HepG2 (cell line): ENCODE data around the gene OR51A7. TPM values are rescaled to one million over a fixed set of nuclear protein-coding genes. Genes with fewer than 3 reads are reported as not detected.

Source experiments
- ATAC-seq: fragments of 200-7000 bp; cut with Tn5 transposase; 3 replicates; pipeline ENCODE4 v1.9.1; 2020; ENCODE audit warnings: mild to moderate bottlenecking, moderate library complexity
- BruUV-seq: library from RNA; stranded (reverse); fragments of 400-500 nt; replicated peaks from 2 replicates; lab custom pipeline; 2021; lab: Mats Ljungman, UMichigan
- CTCF ChIA-PET: fragments of 300-600 bp; formaldehyde crosslinking; extraction: SDS; loops from one replicate; lab custom pipeline; 2021; ENCODE audit warnings: low total read pairs, inconsistent platforms, low intra/inter-chr PET ratio; lab: Yijun Ruan, JAX
- POLR2A ChIA-PET: fragments of 350-600 bp; sonication (Branson Sonifier 250); formaldehyde crosslinking; loops from one replicate; lab custom pipeline; 2020; ENCODE audit warnings: antibody characterized with exemption, inconsistent platforms; lab: Yijun Ruan, JAX
- DNase-seq: peaks from one replicate; pipeline ENCODE4 v3.0.0-alpha.2; 2015; ENCODE audit warnings: low spot score
- FAIRE-seq: peaks from 3 replicates; lab custom pipeline; 2011; peaks lifted over from hg19 to GRCh38; lab: Jason Lieb, UNC
- H2AFZ ChIP-seq: one replicate; pipeline ENCODE4 v1.6.1; 2011; ENCODE audit warnings: low read length, inconsistent platforms
- H3K27ac ChIP-seq: fragments of 300-600 bp; 3 replicates; pipeline ENCODE4 v1.8.0; 2011; ENCODE audit warnings: mixed run types, mild to moderate bottlenecking, mixed read lengths, low read length, inconsistent platforms; ENCODE audit not compliant: insufficient read depth; ENCODE audit errors: extremely low read length
- H3K27me3 ChIP-seq, 2 experiments: fragments of 200-600 bp in 1 of 2; 2 replicates in 1 of 2; 3 replicates in 1 of 2; pipeline versions ENCODE4 v1.6.0 to v1.8.0; 2011; ENCODE audit warnings: low read length in 2 of 2, mild to moderate bottlenecking in 2 of 2, moderate library complexity in 2 of 2, inconsistent platforms in 1 of 2; ENCODE audit not compliant: insufficient read depth in 2 of 2, control insufficient read depth in 1 of 2
- H3K36me3 ChIP-seq, 2 experiments: fragments of 200-600 bp in 1 of 2; replicated peaks in 1 of 2; 2 replicates in 1 of 2; 3 replicates in 1 of 2; pipeline versions ENCODE4 v1.5.1 to v1.8.0; 2011; ENCODE audit warnings: low read length in 2 of 2, inconsistent platforms in 1 of 2; ENCODE audit not compliant: insufficient read depth in 2 of 2, control insufficient read depth in 1 of 2
- H3K4me1 ChIP-seq: 2 replicates; pipeline ENCODE4 v1.5.1; 2012; ENCODE audit warnings: low read length, inconsistent platforms; ENCODE audit not compliant: insufficient read depth
- H3K4me2 ChIP-seq: 2 replicates; pipeline ENCODE4 v1.6.0; 2011; ENCODE audit warnings: low read depth, low read length, inconsistent platforms
- H3K4me3 ChIP-seq, 3 experiments: fragments of 200-600 bp in 1 of 3; sonication (generic), shearing (Covaris generic) in 1 of 3; replicated peaks in 1 of 3; 2 replicates each; pipeline ENCODE4 v1.5.1; 2011 to 2016; ENCODE audit warnings: low read length in 3 of 3, inconsistent platforms in 2 of 3, low read depth in 2 of 3, mild to moderate bottlenecking in 2 of 3, control low read depth in 1 of 3, mixed read lengths in 1 of 3; ENCODE audit not compliant: insufficient read depth in 1 of 3
- H3K79me2 ChIP-seq: one replicate; pipeline ENCODE4 v1.6.1; 2011; ENCODE audit warnings: low read length, inconsistent platforms; ENCODE audit not compliant: insufficient read depth
- H3K9ac ChIP-seq: 2 replicates; pipeline ENCODE4 v1.6.0; 2011; ENCODE audit warnings: mild to moderate bottlenecking, low read depth, low read length, inconsistent platforms; ENCODE audit not compliant: insufficient read depth
- H3K9me3 ChIP-seq: 2 replicates; pipeline ENCODE4 v1.5.1; 2012; ENCODE audit warnings: mild to moderate bottlenecking, low read length
- H4K20me1 ChIP-seq: 2 replicates; pipeline ENCODE4 v1.6.0; 2011; ENCODE audit warnings: inconsistent platforms, mild to moderate bottlenecking, low read length, moderate library complexity; ENCODE audit not compliant: insufficient read depth
- ATF4 ChIP-seq, 2 experiments: fragments of 450-650 bp in 1 of 2; sonication (generic) in 1 of 2; formaldehyde crosslinking; IDR thresholded peaks; 2 replicates each; pipeline versions ENCODE4 v1.5.0 to v1.8.0; 2020 to 2022; ENCODE audit warnings: mild to moderate bottlenecking in 1 of 2, missing genetic modification reagents in 1 of 2
- CBX1 ChIP-seq: IDR thresholded peaks from one replicate; pipeline ENCODE4 v1.6.1; 2016; ENCODE audit warnings: antibody characterized with exemption, low read depth
- CC2D1A ChIP-seq: sonication (generic); formaldehyde crosslinking; IDR thresholded peaks from 2 replicates; pipeline ENCODE4 v1.8.1; 2023; ENCODE audit warnings: mild to moderate bottlenecking, missing genetic modification reagents
- CCDC6 ChIP-seq: sonication (generic); formaldehyde crosslinking; IDR thresholded peaks from 2 replicates; pipeline ENCODE4 v1.8.1; 2022; ENCODE audit warnings: mild to moderate bottlenecking, missing genetic modification reagents, moderate library complexity
- ERF ChIP-seq: IDR thresholded peaks from 2 replicates; pipeline ENCODE4 v1.6.1; 2018; ENCODE audit warnings: missing biosample characterization, missing genetic modification reagents
- HDAC6 ChIP-seq: fragments of 200-600 bp; sonication (generic); IDR thresholded peaks from 2 replicates; pipeline ENCODE4 v1.7.0; 2017; ENCODE audit warnings: mild to moderate bottlenecking, antibody characterized with exemption, low read length, low read depth
- MED1 ChIP-seq: sonication (generic); formaldehyde crosslinking; IDR thresholded peaks from 2 replicates; pipeline ENCODE4 v1.4.0; 2020; ENCODE audit warnings: missing genetic modification reagents
- NR2F1 ChIP-seq, 2 experiments: fragments of 450-650 bp in 1 of 2; formaldehyde crosslinking in 1 of 2; IDR thresholded peaks; 2 replicates each; pipeline versions ENCODE4 v1.5.0 to v1.6.1; 2016 to 2020; ENCODE audit warnings: mild to moderate bottlenecking in 1 of 2, missing compliant biosample characterization in 1 of 2, missing genetic modification reagents in 1 of 2, moderate library complexity in 1 of 2
- POLR2AphosphoS2 ChIP-seq: IDR thresholded peaks from 2 replicates; pipeline ENCODE4 v1.6.1; 2011; ENCODE audit warnings: low read depth, low read length, improper control_type of control experiment
- PRDM4 ChIP-seq: sonication (generic); formaldehyde crosslinking; IDR thresholded peaks from 2 replicates; pipeline ENCODE4 v1.9.0; 2021; ENCODE audit warnings: missing genetic modification reagents, borderline replicate concordance
- SAP130 ChIP-seq: IDR thresholded peaks from 2 replicates; pipeline ENCODE4 v1.6.1; 2016; ENCODE audit warnings: low read depth
- ZNF20 ChIP-seq: sonication (generic); formaldehyde crosslinking; IDR thresholded peaks from 2 replicates; pipeline ENCODE4 v1.4.0; 2020; ENCODE audit warnings: mild to moderate bottlenecking, moderate library complexity, missing genetic modification reagents
- ZNF33A ChIP-seq: sonication (generic); formaldehyde crosslinking; IDR thresholded peaks from 2 replicates; pipeline ENCODE4 v1.5.1; 2020; ENCODE audit warnings: missing genetic modification reagents, mild to moderate bottlenecking, moderate library complexity, borderline replicate concordance
- ZNF775 ChIP-seq: sonication (generic); formaldehyde crosslinking; IDR thresholded peaks from 2 replicates; pipeline ENCODE4 v1.4.0; 2020; ENCODE audit warnings: missing genetic modification reagents, mild to moderate bottlenecking, moderate library complexity, borderline replicate concordance
- ZNF782 ChIP-seq: sonication (generic); formaldehyde crosslinking; IDR thresholded peaks from 2 replicates; pipeline ENCODE4 v1.4.0; 2020; ENCODE audit warnings: missing genetic modification reagents, mild to moderate bottlenecking, borderline replicate concordance
- ZSCAN9 ChIP-seq: IDR thresholded peaks from 2 replicates; pipeline ENCODE4 v1.6.1; 2016; ENCODE audit warnings: borderline replicate concordance
- WGBS: methylation state at CpG from one replicate; pipeline ENCODE4 v1.1.6; 2017; ENCODE audit warnings: low lambda C conversion rate; 5-methylcytosine and 5-hydroxymethylcytosine counted together
- in situ Hi-C: cut with HindIII; loops from 2 replicates; pipeline ENCODE4 v1.10.0; 2017; ENCODE audit warnings: low pct_unique_long_range_greater_than_20kb; ENCODE audit not compliant: extremely low pct_ligation_motif_present
- intact Hi-C: fragments of 100-400 bp; cut with micrococcal nuclease; formaldehyde crosslinking; loops from one replicate; pipeline ENCODE4 v1.10.0; 2022; ENCODE audit not compliant: unreplicated experiment
- polyA plus RNA-seq, 8 experiments: library from polyadenylated mRNA; depleted of rRNA in 3 of 8; stranded (reverse) in 7 of 8; unstranded in 1 of 8; fragments of >200 nt; fragmentation: Illumina TruSeq in 4 of 8; extraction: Trizol in 4 of 8; gene quantifications; 2 replicates each; pipeline versions ENCODE4 v1.2.1 to v1.2.3, GENCODE V29; 2011 to 2016; ENCODE audit warnings: low read depth in 4 of 8, missing spikeins in 1 of 8, mixed read lengths in 1 of 8; ENCODE audit not compliant: insufficient read depth in 1 of 8
- total RNA-seq, 5 experiments: library from RNA; depleted of rRNA; stranded (reverse); fragments of >200 nt; fragmentation: Illumina TruSeq; extraction: Trizol; gene quantifications; 2 replicates each; pipeline ENCODE4 v1.2.3, GENCODE V29; 2016; ENCODE audit warnings: low read depth in 1 of 5

OR51A7 gene
- total and polyA plus RNA-seq, 2 of the 13 experiments (the other 11 are each of a cell fraction or from before 2014, with no cell fraction given): not detected

- POLR2A ChIA-PET: no interaction called here
- 22% methylated on average over 4 of the region's 4 CpGs for WGBS
Observed at GRCh38 chr11:4932751-4933150, 29.2 kb downstream of the OR51A7 start.

More at GRCh38 chr11:4932751-4933150, 29.2 kb downstream of the OR51A7 start:
- BruUV-seq: no TSS peak
- Histone ChIP-seq H2AFZ (no peak overlapping the region), H3K79me2 (no peaks in the 10 kb centered on the region), H3K9ac (no peak overlapping the region), H4K20me1 (no peaks in the 10 kb centered on the region), H3K4me3 (no peak overlapping the region), H3K27me3 (no peaks in the 10 kb centered on the region), H3K4me1 (no peaks in the 10 kb centered on the region), H3K27ac (no peak overlapping the region), H3K36me3 (no peaks in the 10 kb centered on the region), H3K9me3 (no peaks in the 10 kb centered on the region), H3K4me2 (no peak overlapping the region)
- no peak for TF ChIP-seq ERF
- TF ChIP-seq ZSCAN9 (CRISPR knock-in tag): no peak
- TF ChIP-seq SAP130 (CRISPR knock-in tag): no peak
- no peak for TF ChIP-seq ZNF33A
- no peak for TF ChIP-seq HDAC6
- no peak for TF ChIP-seq ZNF20 (CRISPR knock-in tag)
- no peak for TF ChIP-seq ZNF782 (CRISPR knock-in tag)
- TF ChIP-seq POLR2AphosphoS2: no peak
- no peak for TF ChIP-seq NR2F1 (CRISPR knock-in tag; IDR thresholded peaks at IDR 0.05)
- TF ChIP-seq MED1 (CRISPR knock-in tag): no peak
- TF ChIP-seq CBX1: no peak
- TF ChIP-seq PRDM4: no peak
- TF ChIP-seq ATF4 (CRISPR knock-in tag; IDR thresholded peaks at IDR 0.05): no peak
- TF ChIP-seq ZNF775 (CRISPR knock-in tag): no peak
- no peak for TF ChIP-seq CC2D1A (CRISPR knock-in tag)
- no peak for TF ChIP-seq CCDC6 (CRISPR knock-in tag)
- ATAC-seq (no peak), FAIRE-seq (no peak), DNase-seq (no peak)
- intact Hi-C loops (no loop called here), in situ Hi-C loops (no loop called here)
- CTCF ChIA-PET: no interaction called here
